HL-60 (cell line): Measurements from ENCODE around the gene HSP90B1.

Experiments used
- DNase-seq, 2 experiments: peaks; one replicate each; pipeline ENCODE4 v3.0.0-alpha.2; 2010 to 2020; ENCODE audit warnings: low read depth in 1 of 2, low spot score in 1 of 2
- H3K27ac ChIP-seq: fragments of 250-450 bp; sonication (Bioruptor Pico); replicated peaks from 2 replicates; pipeline ENCODE4 v1.5.1; 2020; ENCODE audit warnings: mild to moderate bottlenecking, moderate library complexity
- H3K27me3 ChIP-seq: fragments of 250-450 bp; sonication (Bioruptor Pico); 2 replicates; pipeline ENCODE4 v1.5.1; 2021; ENCODE audit warnings: mild to moderate bottlenecking, moderate library complexity; ENCODE audit not compliant: insufficient read depth, poor library complexity, severe bottlenecking
- H3K4me3 ChIP-seq: replicated peaks from 2 replicates; pipeline ENCODE4 v1.5.1; 2011; ENCODE audit warnings: mild to moderate bottlenecking, control low read depth, low read length; ENCODE audit not compliant: insufficient read depth
- CTCF ChIP-seq: IDR thresholded peaks from one replicate; pipeline ENCODE4 v1.5.1; 2011; ENCODE audit warnings: low read length, control low read depth, inconsistent platforms; ENCODE audit not compliant: insufficient read depth
- GABPA ChIP-seq: IDR thresholded peaks from 2 replicates; pipeline ENCODE4 v1.6.1; 2012; ENCODE audit warnings: low read depth
- POLR2AphosphoS5 ChIP-seq: IDR thresholded peaks from 2 replicates; pipeline ENCODE4 v1.6.1; 2012; ENCODE audit warnings: low read depth
- REST ChIP-seq: IDR thresholded peaks from 2 replicates; pipeline ENCODE4 v1.6.1; 2012; ENCODE audit warnings: low read depth; ENCODE audit not compliant: insufficient replicate concordance
- SPI1 ChIP-seq: IDR thresholded peaks from 2 replicates; pipeline ENCODE4 v1.6.1; 2012; ENCODE audit warnings: low read depth, mild to moderate bottlenecking, borderline replicate concordance

HSP90B1 gene

GRCh38 chr12:103928682-103929045 lies 1.5 kb upstream of the HSP90B1 start:
- TF ChIP-seq POLR2AphosphoS5 (no peak), REST (no peak), CTCF (no peak), GABPA (no peak), SPI1 (peak; percentile 45; the same call in 1 of the 2 replicates)
- DNase-seq, result peak in 1 of 2 experiments; percentile 76
- Histone ChIP-seq H3K4me3 (peak overlapping the region; percentile 61), H3K27ac (peak overlapping the region; percentile 91), H3K27me3 (no peaks in the 10 kb centered on the region)

GRCh38 chr12:103929046-103929783 lies 995 bp upstream of the HSP90B1 start:
- TF ChIP-seq CTCF, result no peak
- peak; percentile 47; the same call in 1 of the 2 replicates for TF ChIP-seq POLR2AphosphoS5
- no peak for TF ChIP-seq SPI1
- TF ChIP-seq GABPA, result no peak
- DNase-seq, result peak; percentile 77 to 88

GRCh38 chr12:103929784-103930033 lies 501 bp upstream of the HSP90B1 start:
- TF ChIP-seq REST (no peak), GABPA (no peak), CTCF (no peak), SPI1 (no peak), POLR2AphosphoS5 (no peak)

More at GRCh38 chr12:103929046-103929783, 995 bp upstream of the HSP90B1 start:
- Histone ChIP-seq H3K27ac (peak overlapping the region; percentile 91), H3K27me3 (no peaks in the 10 kb centered on the region), H3K4me3 (peak overlapping the region; percentile 61)

More at GRCh38 chr12:103929784-103930033, 501 bp upstream of the HSP90B1 start:
- DNase-seq, result no peak
- Histone ChIP-seq H3K27me3 (no peaks in the 10 kb centered on the region), H3K27ac (peak overlapping the region; percentile 91), H3K4me3 (peak overlapping the region; percentile 61)
